Measurements from ENCODE around the gene ABLIM2. TPM values are rescaled to one million over a fixed set of nuclear protein-coding genes. Genes with fewer than 3 reads are reported as not detected.

Gene ABLIM2
- total and polyA plus RNA-seq, 2 donors (not counting 1 experiment from before 2014, with no cell fraction given): 3.3 to 79.0 TPM

DNA sequence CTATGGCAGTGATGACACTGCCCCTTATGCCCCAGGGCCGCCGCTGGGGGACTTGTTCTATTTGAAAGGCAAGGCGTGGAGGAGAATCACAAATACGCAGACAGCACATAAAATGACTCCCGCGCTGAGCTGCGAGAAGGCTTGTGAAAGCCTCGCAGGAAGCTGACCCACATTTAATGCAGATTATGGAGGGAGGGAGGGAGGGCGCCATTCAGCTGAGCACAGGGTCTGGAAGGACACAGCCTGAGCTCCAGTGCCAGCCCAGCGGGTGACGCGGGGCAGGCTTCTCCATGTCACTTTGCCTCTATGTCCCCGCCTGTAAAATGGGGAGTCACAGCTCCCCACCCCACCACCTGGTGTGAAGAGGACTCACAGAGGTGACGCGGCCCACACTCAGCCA lies 14.3 kb downstream of the ABLIM2 start:
- ChIA-PET CTCF (no interaction called here), POLR2A (no interaction called here)
- ATAC-seq (ENCODE audit: low read depth) (no peak), DNase-seq (no peak)
- Mint-ChIP-seq H3K27me3 (peaks cover 12% of the 10 kb centered on the region), H3K27ac (no peak overlapping the region), H3K9me3 (ENCODE audit: insufficient read depth) (peaks cover 5% of the 10 kb centered on the region), H3K4me3 (no peak overlapping the region), H3K4me1 (no peaks in the 10 kb centered on the region)
- intact Hi-C loops (cut with micrococcal nuclease): no loop called here
- H3K27ac ChIP-seq (ENCODE audit: low read length in 2 of 2): no peak overlapping the region
- H3K27me3 ChIP-seq (replicated peaks in 1 of 4; ENCODE audit: control extremely low read depth in 1 of 4, control insufficient read depth in 3 of 4, insufficient read depth in 4 of 4, low read length in 3 of 4): peaks cover 0 to 26% (median 1%) of the 10 kb centered on the region in 4 experiments
- H3K9me3 ChIP-seq (ENCODE audit: control extremely low read depth in 1 of 3, control insufficient read depth in 2 of 3, insufficient read depth in 1 of 3, low read length in 2 of 3): peaks cover 0 to 18% (median 0%) of the 10 kb centered on the region in 3 donors
- H3K36me3 ChIP-seq (replicated peaks in 1 of 2; ENCODE audit: control extremely low read depth in 1 of 2, control insufficient read depth in 1 of 2, extremely low read depth in 1 of 2, insufficient read depth in 2 of 2, low read length in 1 of 2): no peaks in the 10 kb centered on the region
- no peak overlapping the region for H3K4me2 ChIP-seq (replicated peaks; ENCODE audit: low read depth, low read length, poor library complexity, severe bottlenecking)
- H3K4me1 ChIP-seq (ENCODE audit: control insufficient read depth in 2 of 2, insufficient read depth in 2 of 2, low read length in 2 of 2): no peaks in the 10 kb centered on the region
- H3K79me2 ChIP-seq (ENCODE audit: control insufficient read depth, insufficient read depth, low read length): no peaks in the 10 kb centered on the region
- H3K4me3 ChIP-seq (ENCODE audit: control extremely low read depth in 1 of 5, extremely low read depth in 1 of 5, insufficient read depth in 1 of 5, low read depth in 2 of 5, low read length in 4 of 5): no peak overlapping the region
- no peak overlapping the region for H2AFZ ChIP-seq (ENCODE audit: insufficient read depth, low read depth, low read length, poor library complexity, severe bottlenecking)
- 48% methylated on average over 13 of the region's 15 CpGs for WGBS (ENCODE audit: insufficient coverage)
- no peaks in the 10 kb centered on the region for H4K20me1 ChIP-seq (ENCODE audit: control insufficient read depth, insufficient read depth, low read length, poor library complexity, severe bottlenecking)
- TF ChIP-seq, protein P1, sequence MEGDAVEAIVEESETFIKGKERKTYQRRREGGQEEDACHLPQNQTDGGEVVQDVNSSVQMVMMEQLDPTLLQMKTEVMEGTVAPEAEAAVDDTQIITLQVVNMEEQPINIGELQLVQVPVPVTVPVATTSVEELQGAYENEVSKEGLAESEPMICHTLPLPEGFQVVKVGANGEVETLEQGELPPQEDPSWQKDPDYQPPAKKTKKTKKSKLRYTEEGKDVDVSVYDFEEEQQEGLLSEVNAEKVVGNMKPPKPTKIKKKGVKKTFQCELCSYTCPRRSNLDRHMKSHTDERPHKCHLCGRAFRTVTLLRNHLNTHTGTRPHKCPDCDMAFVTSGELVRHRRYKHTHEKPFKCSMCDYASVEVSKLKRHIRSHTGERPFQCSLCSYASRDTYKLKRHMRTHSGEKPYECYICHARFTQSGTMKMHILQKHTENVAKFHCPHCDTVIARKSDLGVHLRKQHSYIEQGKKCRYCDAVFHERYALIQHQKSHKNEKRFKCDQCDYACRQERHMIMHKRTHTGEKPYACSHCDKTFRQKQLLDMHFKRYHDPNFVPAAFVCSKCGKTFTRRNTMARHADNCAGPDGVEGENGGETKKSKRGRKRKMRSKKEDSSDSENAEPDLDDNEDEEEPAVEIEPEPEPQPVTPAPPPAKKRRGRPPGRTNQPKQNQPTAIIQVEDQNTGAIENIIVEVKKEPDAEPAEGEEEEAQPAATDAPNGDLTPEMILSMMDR (IDR thresholded peaks at IDR 0.05): no peak
- no peak for TF ChIP-seq EZH2 (IDR thresholded peaks at IDR 0.05; ENCODE audit: borderline replicate concordance, insufficient read depth, low read depth, low read length, poor library complexity, severe bottlenecking)
- no peak overlapping the region for H3K9ac ChIP-seq (ENCODE audit: low read length)

DNA sequence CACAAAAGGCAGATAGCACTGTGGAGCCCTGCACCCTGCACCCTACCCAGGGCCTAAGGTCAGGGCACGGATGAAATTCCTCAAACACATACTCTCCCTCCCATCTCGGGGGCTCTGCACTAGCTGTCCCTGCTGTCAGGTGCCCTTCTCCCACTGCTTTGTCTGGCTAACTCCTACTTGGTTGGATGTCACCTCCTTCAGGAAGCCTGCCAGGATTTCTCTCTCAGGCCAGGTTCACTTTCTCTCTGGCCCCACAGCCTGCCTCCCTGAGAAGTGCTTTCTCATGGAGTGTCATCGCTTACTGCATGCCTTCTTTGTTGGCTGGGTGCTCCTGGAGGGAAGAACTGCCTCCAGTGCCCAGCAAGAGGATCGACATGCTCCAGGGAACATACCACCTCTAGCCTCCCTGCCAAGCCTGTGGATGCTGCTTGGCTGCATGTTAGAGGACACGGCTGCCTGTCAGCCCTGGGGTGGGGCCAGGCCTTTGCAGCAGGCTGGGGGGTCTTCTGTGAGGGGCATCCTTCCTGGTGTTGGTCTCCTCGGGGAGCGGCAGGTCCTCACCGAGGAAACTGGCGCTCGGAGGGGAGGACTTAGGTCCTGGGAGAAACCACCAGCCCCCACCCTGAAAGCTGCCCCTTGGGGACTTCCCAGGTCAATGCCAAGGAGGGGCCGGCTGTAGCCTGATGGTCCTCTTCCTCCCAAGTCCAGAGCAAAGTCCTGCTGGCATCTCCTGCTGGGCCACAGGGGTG lies 15.0 kb downstream of the ABLIM2 start:
- H3K9me3 ChIP-seq (ENCODE audit: control extremely low read depth in 1 of 3, control insufficient read depth in 2 of 3, insufficient read depth in 1 of 3, low read length in 2 of 3): peaks cover 0 to 18% (median 0%) of the 10 kb centered on the region in 3 donors

More for the DNA sequence above, 15.0 kb downstream of the ABLIM2 start:
- Mint-ChIP-seq H3K27ac (no peak overlapping the region), H3K27me3 (peaks cover 12% of the 10 kb centered on the region), H3K4me1 (no peaks in the 10 kb centered on the region), H3K4me3 (no peak overlapping the region), H3K9me3 (ENCODE audit: insufficient read depth) (peaks cover 5% of the 10 kb centered on the region)
- TF ChIP-seq, protein P1 (IDR thresholded peaks at IDR 0.05): no peak
- H2AFZ ChIP-seq (ENCODE audit: insufficient read depth, low read depth, low read length, poor library complexity, severe bottlenecking): no peak overlapping the region
- 94% methylated on average over 10 of the region's 11 CpGs for WGBS (ENCODE audit: insufficient coverage)
- peaks cover 0 to 26% (median 1%) of the 10 kb centered on the region in 4 experiments for H3K27me3 ChIP-seq (replicated peaks in 1 of 4; ENCODE audit: control extremely low read depth in 1 of 4, control insufficient read depth in 3 of 4, insufficient read depth in 4 of 4, low read length in 3 of 4)
- no peaks in the 10 kb centered on the region for H4K20me1 ChIP-seq (ENCODE audit: control insufficient read depth, insufficient read depth, low read length, poor library complexity, severe bottlenecking)
- no peak overlapping the region for H3K9ac ChIP-seq (ENCODE audit: low read length)
- H3K4me1 ChIP-seq (ENCODE audit: control insufficient read depth in 2 of 2, insufficient read depth in 2 of 2, low read length in 2 of 2): no peaks in the 10 kb centered on the region
- no peak overlapping the region for H3K27ac ChIP-seq (ENCODE audit: low read length in 2 of 2)
- CTCF ChIA-PET: interaction anchor here (0.7 kb wide), 1 partner anchor 31 kb away, joined by 3 read pairs; no protein-coding TSS in a partner anchor
- H3K79me2 ChIP-seq (ENCODE audit: control insufficient read depth, insufficient read depth, low read length): no peaks in the 10 kb centered on the region
- POLR2A ChIA-PET: no interaction called here
- no peaks in the 10 kb centered on the region for H3K36me3 ChIP-seq (replicated peaks in 1 of 2; ENCODE audit: control extremely low read depth in 1 of 2, control insufficient read depth in 1 of 2, extremely low read depth in 1 of 2, insufficient read depth in 2 of 2, low read length in 1 of 2)
- H3K4me3 ChIP-seq (ENCODE audit: control extremely low read depth in 1 of 5, extremely low read depth in 1 of 5, insufficient read depth in 1 of 5, low read depth in 2 of 5, low read length in 4 of 5): no peak overlapping the region
- no peak overlapping the region for H3K4me2 ChIP-seq (replicated peaks; ENCODE audit: low read depth, low read length, poor library complexity, severe bottlenecking)
- intact Hi-C loops (cut with micrococcal nuclease): no loop called here
- ATAC-seq (ENCODE audit: low read depth) (no peak), DNase-seq (no peak)
